Measurements from ENCODE around the gene LRP10.

The LRP10 gene

DNA sequence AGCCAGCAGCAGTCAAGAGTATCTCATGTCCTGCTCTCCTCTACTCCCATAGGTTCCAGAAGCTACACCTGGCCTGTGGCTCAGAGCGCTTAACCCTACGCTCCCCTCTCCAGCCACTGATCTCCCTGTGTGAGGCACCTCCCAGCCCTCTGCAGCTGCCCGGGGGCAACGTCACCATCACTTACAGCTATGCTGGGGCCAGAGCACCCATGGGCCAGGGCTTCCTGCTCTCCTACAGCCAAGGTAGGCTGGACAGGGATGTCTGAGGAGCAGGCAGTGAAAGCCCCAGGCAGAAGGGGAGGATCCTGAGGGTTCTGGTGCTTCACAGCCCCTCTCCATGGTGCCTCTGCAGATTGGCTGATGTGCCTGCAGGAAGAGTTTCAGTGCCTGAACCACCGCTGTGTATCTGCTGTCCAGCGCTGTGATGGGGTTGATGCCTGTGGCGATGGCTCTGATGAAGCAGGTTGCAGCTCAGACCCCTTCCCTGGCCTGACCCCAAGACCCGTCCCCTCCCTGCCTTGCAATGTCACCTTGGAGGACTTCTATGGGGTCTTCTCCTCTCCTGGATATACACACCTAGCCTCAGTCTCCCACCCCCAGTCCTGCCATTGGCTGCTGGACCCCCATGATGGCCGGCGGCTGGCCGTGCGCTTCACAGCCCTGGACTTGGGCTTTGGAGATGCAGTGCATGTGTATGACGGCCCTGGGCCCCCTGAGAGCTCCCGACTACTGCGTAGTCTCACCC, 3.6 kb downstream of the LRP10 start:
- TF ChIP-seq, protein P1, sequence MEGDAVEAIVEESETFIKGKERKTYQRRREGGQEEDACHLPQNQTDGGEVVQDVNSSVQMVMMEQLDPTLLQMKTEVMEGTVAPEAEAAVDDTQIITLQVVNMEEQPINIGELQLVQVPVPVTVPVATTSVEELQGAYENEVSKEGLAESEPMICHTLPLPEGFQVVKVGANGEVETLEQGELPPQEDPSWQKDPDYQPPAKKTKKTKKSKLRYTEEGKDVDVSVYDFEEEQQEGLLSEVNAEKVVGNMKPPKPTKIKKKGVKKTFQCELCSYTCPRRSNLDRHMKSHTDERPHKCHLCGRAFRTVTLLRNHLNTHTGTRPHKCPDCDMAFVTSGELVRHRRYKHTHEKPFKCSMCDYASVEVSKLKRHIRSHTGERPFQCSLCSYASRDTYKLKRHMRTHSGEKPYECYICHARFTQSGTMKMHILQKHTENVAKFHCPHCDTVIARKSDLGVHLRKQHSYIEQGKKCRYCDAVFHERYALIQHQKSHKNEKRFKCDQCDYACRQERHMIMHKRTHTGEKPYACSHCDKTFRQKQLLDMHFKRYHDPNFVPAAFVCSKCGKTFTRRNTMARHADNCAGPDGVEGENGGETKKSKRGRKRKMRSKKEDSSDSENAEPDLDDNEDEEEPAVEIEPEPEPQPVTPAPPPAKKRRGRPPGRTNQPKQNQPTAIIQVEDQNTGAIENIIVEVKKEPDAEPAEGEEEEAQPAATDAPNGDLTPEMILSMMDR (IDR thresholded peaks at IDR 0.05; ENCODE audit: extremely low read depth, insufficient read depth, missing control alignments), result no peak
- in situ Hi-C loops (cut with MboI; ENCODE audit: low pct_unique_long_range_greater_than_20kb, low sequenced_read_pairs, unreplicated experiment), result no loop called here
- DNase-seq (ENCODE audit: low spot score), result no peak

GRCh38 chr14:22875748-22876319, 4.3 kb downstream of the LRP10 start:
- TF ChIP-seq, protein P1 (IDR thresholded peaks at IDR 0.05; ENCODE audit: extremely low read depth, insufficient read depth, missing control alignments), result no peak
- in situ Hi-C loops (cut with MboI; ENCODE audit: low pct_unique_long_range_greater_than_20kb, low sequenced_read_pairs, unreplicated experiment), result no loop called here
- DNase-seq (ENCODE audit: low spot score), result no peak

DNA sequence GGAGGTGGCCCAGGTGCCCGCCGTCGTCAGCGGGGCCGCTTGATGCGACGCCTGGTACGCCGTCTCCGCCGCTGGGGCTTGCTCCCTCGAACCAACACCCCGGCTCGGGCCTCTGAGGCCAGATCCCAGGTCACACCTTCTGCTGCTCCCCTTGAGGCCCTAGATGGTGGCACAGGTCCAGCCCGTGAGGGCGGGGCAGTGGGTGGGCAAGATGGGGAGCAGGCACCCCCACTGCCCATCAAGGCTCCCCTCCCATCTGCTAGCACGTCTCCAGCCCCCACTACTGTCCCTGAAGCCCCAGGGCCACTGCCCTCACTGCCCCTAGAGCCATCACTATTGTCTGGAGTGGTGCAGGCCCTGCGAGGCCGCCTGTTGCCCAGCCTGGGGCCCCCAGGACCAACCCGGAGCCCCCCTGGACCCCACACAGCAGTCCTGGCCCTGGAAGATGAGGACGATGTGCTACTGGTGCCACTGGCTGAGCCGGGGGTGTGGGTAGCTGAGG, 5.5 kb downstream of the LRP10 start:
- TF ChIP-seq, protein P1 (IDR thresholded peaks at IDR 0.05; ENCODE audit: extremely low read depth, insufficient read depth, missing control alignments), result no peak
- in situ Hi-C loops (cut with MboI; ENCODE audit: low pct_unique_long_range_greater_than_20kb, low sequenced_read_pairs, unreplicated experiment), result no loop called here
- DNase-seq (ENCODE audit: low spot score), result no peak

GRCh38 chr14:22878271-22879246, 7.0 kb downstream of the LRP10 start:
- TF ChIP-seq, protein P1 (IDR thresholded peaks at IDR 0.05; ENCODE audit: extremely low read depth, insufficient read depth, missing control alignments), result no peak
- no peak for DNase-seq (ENCODE audit: low spot score)
- in situ Hi-C loops (cut with MboI; ENCODE audit: low pct_unique_long_range_greater_than_20kb, low sequenced_read_pairs, unreplicated experiment), result no loop called here

DNA sequence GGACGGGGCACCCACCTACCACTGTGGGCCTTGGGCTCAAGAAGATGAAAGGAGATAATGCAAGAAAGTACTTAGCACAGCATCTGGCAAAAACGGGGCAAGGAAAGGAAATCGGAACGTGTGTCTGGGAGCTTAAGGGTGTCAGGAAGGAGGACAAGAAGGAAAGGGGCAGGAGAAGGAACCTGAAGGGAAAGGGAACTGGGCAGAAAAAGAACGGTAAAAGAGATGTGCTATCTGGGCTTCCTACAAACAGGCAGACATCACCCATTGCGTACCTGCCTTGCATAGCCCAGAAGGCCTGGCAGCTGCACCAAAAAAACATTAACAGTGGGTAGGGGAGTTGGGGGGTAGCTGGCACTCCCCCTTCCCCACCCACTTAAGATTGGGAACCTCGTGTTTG, 10.5 kb downstream of the LRP10 start:
- in situ Hi-C loops (cut with MboI; ENCODE audit: low pct_unique_long_range_greater_than_20kb, low sequenced_read_pairs, unreplicated experiment), result no loop called here
- TF ChIP-seq, protein P1 (IDR thresholded peaks at IDR 0.05; ENCODE audit: extremely low read depth, insufficient read depth, missing control alignments), result no peak
- DNase-seq (ENCODE audit: low spot score), result no peak

DNA sequence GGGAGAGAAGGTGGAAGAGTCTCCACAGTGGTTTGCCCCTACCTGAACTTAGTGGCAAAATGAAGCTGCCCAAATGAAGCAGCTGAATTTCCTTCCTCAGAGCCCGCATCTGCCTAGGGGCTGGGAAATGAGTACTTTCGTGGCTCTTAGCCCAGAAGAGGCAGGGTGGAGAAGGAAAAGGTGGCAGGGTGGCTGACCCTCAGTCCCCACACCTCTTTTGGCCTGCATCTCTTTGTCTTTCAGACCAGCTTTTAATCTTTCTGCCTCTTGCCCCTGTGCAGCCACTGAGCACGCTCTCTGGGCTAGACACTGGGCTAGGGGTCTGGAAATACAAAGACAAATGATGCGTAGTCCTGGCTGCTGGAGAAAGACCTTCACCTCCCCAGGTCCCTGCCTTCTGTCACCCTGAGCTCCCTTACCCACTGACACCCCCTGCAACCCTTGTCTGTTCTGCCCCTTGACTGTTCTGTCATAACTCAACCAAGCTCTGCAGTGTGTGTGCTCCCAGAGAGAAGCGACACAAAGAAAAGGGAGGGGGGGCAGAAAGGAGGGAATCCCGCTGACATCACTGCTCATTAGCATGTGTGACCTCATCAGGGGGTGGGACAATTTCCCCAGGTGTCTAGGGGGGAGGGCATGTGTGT, 11.1 kb downstream of the LRP10 start:
- in situ Hi-C loops (cut with MboI; ENCODE audit: low pct_unique_long_range_greater_than_20kb, low sequenced_read_pairs, unreplicated experiment), result no loop called here
- DNase-seq (ENCODE audit: low spot score), result no peak
- TF ChIP-seq, protein P1 (IDR thresholded peaks at IDR 0.05; ENCODE audit: extremely low read depth, insufficient read depth, missing control alignments), result no peak
